ENCODE data around the gene NAV2.

Gene NAV2

GRCh38 chr11:19933132-19933735 lies 220.6 kb downstream of the NAV2 start:
- no peak overlapping the region for H3K4me3 ChIP-seq (ENCODE audit: low read length)
- DNase-seq (ENCODE audit: low read depth), result no peak
- no peak for TF ChIP-seq CTCF (conservative IDR thresholded peaks at IDR 0.05; ENCODE audit: low read length)

GRCh38 chr11:19933801-19934488 lies 221.3 kb downstream of the NAV2 start:
- no peak overlapping the region for H3K4me3 ChIP-seq (ENCODE audit: low read length)
- DNase-seq (ENCODE audit: low read depth), result no peak
- no peak for TF ChIP-seq CTCF (conservative IDR thresholded peaks at IDR 0.05; ENCODE audit: low read length)

GRCh38 chr11:19934828-19935259 lies 222.2 kb downstream of the NAV2 start:
- 0 out of 2 replicates have a peak, but pooled peaks have one; percentile 11 for TF ChIP-seq CTCF (conservative IDR thresholded peaks at IDR 0.05; ENCODE audit: low read length)
- peak; percentile 82 for DNase-seq (ENCODE audit: low read depth)
- no peak overlapping the region for H3K4me3 ChIP-seq (ENCODE audit: low read length)

GRCh38 chr11:19935507-19935906 lies 222.9 kb downstream of the NAV2 start:
- no peak for TF ChIP-seq CTCF (conservative IDR thresholded peaks at IDR 0.05; ENCODE audit: low read length)
- DNase-seq (ENCODE audit: low read depth), result peak; percentile 95
- H3K4me3 ChIP-seq (ENCODE audit: low read length), result no peak overlapping the region

- TF ChIP-seq CTCF (conservative IDR thresholded peaks at IDR 0.05; ENCODE audit: low read length), result no peak
- H3K4me3 ChIP-seq (ENCODE audit: low read length), result no peak overlapping the region
- DNase-seq (ENCODE audit: low read depth), result no peak
Measured at GRCh38 chr11:19936461-19936860, 223.8 kb downstream of the NAV2 start.

GRCh38 chr11:19938169-19938856 lies 225.7 kb downstream of the NAV2 start:
- peak; percentile 73 for TF ChIP-seq CTCF (conservative IDR thresholded peaks at IDR 0.05; ENCODE audit: low read length)
- peak; percentile 26 for DNase-seq (ENCODE audit: low read depth)

More at GRCh38 chr11:19938169-19938856, 225.7 kb downstream of the NAV2 start:
- H3K4me3 ChIP-seq (ENCODE audit: low read length), result no peak overlapping the region
